Measurements from ENCODE around the gene HLA-DQB2. TPM values are rescaled to one million over a fixed set of nuclear protein-coding genes. Genes with fewer than 3 reads are reported as not detected.
A peak's percentile ranks its signal among the peaks of the same experiment; 100 is the strongest.

Gene HLA-DQB2
- total and polyA plus RNA-seq, 2 of the 8 experiments (the other 6 are each of a cell fraction or from before 2014, with no cell fraction given), result not detected

- CTCF ChIA-PET (ENCODE audit: partially characterized antibody), result interaction anchor here (0.6 to 3.0 kb wide), 13 partner anchors 9 to 399 kb away, joined by 3 to 25 read pairs (median 4); partner anchors contain the start of gene TAP2
- 72% methylated on average over 3 of the region's 3 CpGs; no CpG with 5 or more reads in 1 of the 2 experiments for whole genome bisulfite sequencing, 2 experiments (ENCODE audit: extremely low coverage in 1 of 2, insufficient coverage in 1 of 2, insufficient read length in 1 of 2, insufficient replicate concordance in 2 of 2, low coverage in 1 of 2, low lambda C conversion rate in 2 of 2, missing lambda C conversion rate in 1 of 2)
- TF ChIP-seq EP300 (IDR thresholded peaks at IDR 0.05; ENCODE audit: borderline replicate concordance in 1 of 2, low read depth in 2 of 2, low read length in 2 of 2), result no peak
- no peak for TF ChIP-seq RFX5 (IDR thresholded peaks at IDR 0.05; ENCODE audit: borderline replicate concordance, low read depth, low read length)
Measured at GRCh38 chr6:32799740-32800139, 36.4 kb upstream of the HLA-DQB2 start.

More at GRCh38 chr6:32799740-32800139, 36.4 kb upstream of the HLA-DQB2 start:
- H3K27me3 ChIP-seq (replicated peaks in 1 of 4; ENCODE audit: control insufficient read depth in 3 of 4, extremely low read depth in 1 of 4, insufficient read depth in 3 of 4, low read length in 3 of 4), result peaks cover 0 to 1% (median 0%) of the 10 kb centered on the region in 4 experiments; a peak in 1 of 7 replicates
- H3K4me2 ChIP-seq (ENCODE audit: insufficient read depth in 1 of 2, low read depth in 2 of 2, low read length in 2 of 2), result no peak overlapping the region
- H3K4me1 ChIP-seq (replicated peaks in 1 of 4; ENCODE audit: control insufficient read depth in 3 of 4, insufficient read depth in 4 of 4, low read length in 3 of 4), result peaks cover 0 to 3% (median 0%) of the 10 kb centered on the region in 4 experiments; a peak in 1 of 7 replicates
- peaks cover 4 to 6% of the 10 kb centered on the region in 2 experiments; a peak in 1 of 4 replicates for H3K9me3 ChIP-seq (ENCODE audit: insufficient read depth in 2 of 2, low read depth in 1 of 2, low read length in 1 of 2)
- FAIRE-seq, result peak; percentile 7
- no peak overlapping the region for H2BK15ac ChIP-seq (ENCODE audit: low read length)
- DNase-seq (ENCODE audit: low read depth in 1 of 2, low spot score in 2 of 2), result no peak
- H2BK5ac ChIP-seq (ENCODE audit: low read depth, low read length), result no peak overlapping the region
- no peak overlapping the region for H3K4ac ChIP-seq (replicated peaks; ENCODE audit: insufficient read length, low read depth, low read length)
- no peak overlapping the region for H2BK120ac ChIP-seq (replicated peaks; ENCODE audit: low read depth, low read length)
- H2BK20ac ChIP-seq (ENCODE audit: low read length), result no peak overlapping the region
- no peaks in the 10 kb centered on the region for H3K79me1 ChIP-seq (ENCODE audit: low read depth, low read length)
- H3K23me2 ChIP-seq (ENCODE audit: low read depth, low read length), result no peaks in the 10 kb centered on the region
- H4K20me1 ChIP-seq (replicated peaks in 1 of 2; ENCODE audit: control insufficient read depth in 1 of 2, insufficient read depth in 2 of 2, low read length in 2 of 2), result no peaks in the 10 kb centered on the region
- no peak overlapping the region for H3K56ac ChIP-seq (replicated peaks; ENCODE audit: insufficient read length, low read depth, low read length)
- H4K8ac ChIP-seq (ENCODE audit: extremely low read depth, insufficient read depth, low read length), result no peak overlapping the region
- no peak overlapping the region for H3K23ac ChIP-seq (ENCODE audit: insufficient read length)
- H4K91ac ChIP-seq (replicated peaks; ENCODE audit: insufficient read length, low read length), result no peak overlapping the region
- no peak overlapping the region for H3K4me3 ChIP-seq (ENCODE audit: extremely low read depth in 1 of 4, insufficient read depth in 2 of 4, low read depth in 3 of 4, low read length in 4 of 4)
- H3K79me2 ChIP-seq (ENCODE audit: control insufficient read depth in 1 of 2, insufficient read depth in 2 of 2, low read length in 2 of 2), result no peaks in the 10 kb centered on the region
- no peak overlapping the region for H3K18ac ChIP-seq (ENCODE audit: extremely low read depth, low read length)
- H2AFZ ChIP-seq (ENCODE audit: low read length), result no peak overlapping the region
- no peak overlapping the region for H3K27ac ChIP-seq (ENCODE audit: low read depth, low read length)
- H3K9ac ChIP-seq (replicated peaks in 1 of 4; ENCODE audit: extremely low read depth in 1 of 4, low read depth in 3 of 4, low read length in 3 of 4), result no peak overlapping the region; a peak in 1 of 7 replicates
- no peak overlapping the region for H3K14ac ChIP-seq (ENCODE audit: insufficient read length)
- no peak overlapping the region for H4K5ac ChIP-seq (ENCODE audit: insufficient read length, low read depth, low read length)
- POLR2A ChIA-PET (ENCODE audit: partially characterized antibody), result interaction anchor here (0.6 kb wide), 1 partner anchor 10 kb away, joined by 3 read pairs; no protein-coding TSS in a partner anchor
- no peak overlapping the region for H2BK12ac ChIP-seq (ENCODE audit: low read depth, low read length)
- H2AK5ac ChIP-seq (ENCODE audit: low read depth, low read length), result no peak overlapping the region
- H3K36me3 ChIP-seq (ENCODE audit: control insufficient read depth in 2 of 4, insufficient read depth in 4 of 4, low read length in 3 of 4), result no peaks in the 10 kb centered on the region
